ENCODE data around the gene LBP. TPM values are rescaled to one million over a fixed set of nuclear protein-coding genes. Genes with fewer than 3 reads are reported as not detected.
A peak's percentile ranks its signal among the peaks of the same experiment; 100 is the strongest.

LBP gene
- total and polyA plus RNA-seq, 8 donors: 0.12 to 1.8 TPM; not detected in 6

DNA sequence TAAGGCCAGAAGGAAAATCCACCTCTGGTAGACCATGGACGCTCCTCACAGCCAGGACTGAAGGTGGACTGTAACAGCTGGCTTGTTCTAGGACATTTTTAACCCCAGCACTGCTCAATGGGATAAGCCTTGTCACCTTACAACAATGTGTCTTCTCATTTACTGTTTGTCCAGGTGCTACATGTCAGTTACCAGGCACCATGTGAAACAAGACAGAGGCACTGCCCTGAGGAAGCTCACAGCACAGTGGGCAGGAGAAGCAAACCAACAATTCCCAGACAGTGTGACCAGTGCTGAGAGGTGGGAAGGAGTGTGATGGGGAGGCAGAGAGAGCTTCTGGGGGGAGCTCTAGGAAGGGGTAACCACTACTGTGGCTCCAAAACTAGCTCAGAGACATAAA is 78.1 kb downstream of the LBP start:
- no peak for ATAC-seq
- Histone ChIP-seq H3K27me3 (no peaks in the 10 kb centered on the region), H3K9me3 (no peaks in the 10 kb centered on the region), H3K27ac (no peak overlapping the region), H3K36me3 (peaks cover 6 to 99% of the 10 kb centered on the region in 2 donors), H3K4me1 (no peaks in the 10 kb centered on the region), H3K4me3 (no peak overlapping the region)
- no peak for DNase-seq
- intact Hi-C loops (cut with DNase I): no loop called here
- TF ChIP-seq, protein P1, sequence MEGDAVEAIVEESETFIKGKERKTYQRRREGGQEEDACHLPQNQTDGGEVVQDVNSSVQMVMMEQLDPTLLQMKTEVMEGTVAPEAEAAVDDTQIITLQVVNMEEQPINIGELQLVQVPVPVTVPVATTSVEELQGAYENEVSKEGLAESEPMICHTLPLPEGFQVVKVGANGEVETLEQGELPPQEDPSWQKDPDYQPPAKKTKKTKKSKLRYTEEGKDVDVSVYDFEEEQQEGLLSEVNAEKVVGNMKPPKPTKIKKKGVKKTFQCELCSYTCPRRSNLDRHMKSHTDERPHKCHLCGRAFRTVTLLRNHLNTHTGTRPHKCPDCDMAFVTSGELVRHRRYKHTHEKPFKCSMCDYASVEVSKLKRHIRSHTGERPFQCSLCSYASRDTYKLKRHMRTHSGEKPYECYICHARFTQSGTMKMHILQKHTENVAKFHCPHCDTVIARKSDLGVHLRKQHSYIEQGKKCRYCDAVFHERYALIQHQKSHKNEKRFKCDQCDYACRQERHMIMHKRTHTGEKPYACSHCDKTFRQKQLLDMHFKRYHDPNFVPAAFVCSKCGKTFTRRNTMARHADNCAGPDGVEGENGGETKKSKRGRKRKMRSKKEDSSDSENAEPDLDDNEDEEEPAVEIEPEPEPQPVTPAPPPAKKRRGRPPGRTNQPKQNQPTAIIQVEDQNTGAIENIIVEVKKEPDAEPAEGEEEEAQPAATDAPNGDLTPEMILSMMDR (IDR thresholded peaks at IDR 0.05): no peak

GRCh38 chr20:38426006-38426897 is 80.0 kb downstream of the LBP start:
- Histone ChIP-seq H3K4me3 (no peak overlapping the region), H3K27me3 (no peaks in the 10 kb centered on the region), H3K4me1 (peaks cover 0 to 7% of the 10 kb centered on the region in 2 donors), H3K36me3 (peaks cover under 1 to 99% of the 10 kb centered on the region in 2 donors), H3K27ac (no peak overlapping the region), H3K9me3 (no peaks in the 10 kb centered on the region)
- TF ChIP-seq, protein P1 (IDR thresholded peaks at IDR 0.05): no peak
- ATAC-seq: peak; percentile 70
- DNase-seq: peak in 1 of 4 donors; percentile 44
- intact Hi-C loops (cut with DNase I): no loop called here

Other genes starting within 250 kb of the LBP start
- gene TGM2, start 181.2 kb upstream of the LBP start, total RNA-seq: 100 to 1,000 TPM; 174 to 391 TPM
- 100 to 1,000 TPM in 3 of 6 donors, 10 to 100 TPM in 3; 89.0 to 127 (median 96.9) TPM for gene TGM2, start 181.2 kb upstream of the LBP start, polyA plus RNA-seq (ENCODE audit: insufficient read length in 6 of 6)
- 1 to 10 TPM; 2.6 TPM for gene KIAA1755, start 85.7 kb upstream of the LBP start, total RNA-seq
- gene KIAA1755, start 85.7 kb upstream of the LBP start, polyA plus RNA-seq (ENCODE audit: insufficient read length in 6 of 6): 1 to 10 TPM; 2.7 to 6.4 (median 4.0) TPM
- gene BPI, start 42.3 kb upstream of the LBP start, total RNA-seq: under 1 TPM; 0.35 to 0.47 TPM
- gene BPI, start 42.3 kb upstream of the LBP start, polyA plus RNA-seq (ENCODE audit: insufficient read length in 6 of 6): 1 to 10 TPM in 2 of 6 donors, under 1 TPM in 4; 0.63 to 3.2 (median 0.87) TPM
- gene SNHG17, start 88.8 kb downstream of the LBP start, total RNA-seq: 10 to 100 TPM; 12.1 to 28.1 TPM
- 10 to 100 TPM; 27.9 to 56.7 (median 33.8) TPM for gene SNHG17, start 88.8 kb downstream of the LBP start, polyA plus RNA-seq (ENCODE audit: insufficient read length in 6 of 6)
- gene RALGAPB, start 126.4 kb downstream of the LBP start, total RNA-seq: 10 to 100 TPM; 29.6 to 36.8 TPM
- 10 to 100 TPM; 34.4 to 38.4 (median 35.8) TPM for gene RALGAPB, start 126.4 kb downstream of the LBP start, polyA plus RNA-seq (ENCODE audit: insufficient read length in 6 of 6)
- gene ADIG, start 234.7 kb downstream of the LBP start, total RNA-seq: not detected
- not detected for gene ADIG, start 234.7 kb downstream of the LBP start, polyA plus RNA-seq (ENCODE audit: insufficient read length in 6 of 6)

Data from left lung (tissue), 10 donors.